ENCODE data around the gene TXNIP.

TXNIP gene

GRCh38 chr1:145985129-145985501 is 11.3 kb downstream of the TXNIP start:
- Histone ChIP-seq H3K4me1 (peaks cover 3% of the 10 kb centered on the region; the same call in 1 of the 2 replicates), H3K27me3 (no peaks in the 10 kb centered on the region)
- TF ChIP-seq, protein P1, sequence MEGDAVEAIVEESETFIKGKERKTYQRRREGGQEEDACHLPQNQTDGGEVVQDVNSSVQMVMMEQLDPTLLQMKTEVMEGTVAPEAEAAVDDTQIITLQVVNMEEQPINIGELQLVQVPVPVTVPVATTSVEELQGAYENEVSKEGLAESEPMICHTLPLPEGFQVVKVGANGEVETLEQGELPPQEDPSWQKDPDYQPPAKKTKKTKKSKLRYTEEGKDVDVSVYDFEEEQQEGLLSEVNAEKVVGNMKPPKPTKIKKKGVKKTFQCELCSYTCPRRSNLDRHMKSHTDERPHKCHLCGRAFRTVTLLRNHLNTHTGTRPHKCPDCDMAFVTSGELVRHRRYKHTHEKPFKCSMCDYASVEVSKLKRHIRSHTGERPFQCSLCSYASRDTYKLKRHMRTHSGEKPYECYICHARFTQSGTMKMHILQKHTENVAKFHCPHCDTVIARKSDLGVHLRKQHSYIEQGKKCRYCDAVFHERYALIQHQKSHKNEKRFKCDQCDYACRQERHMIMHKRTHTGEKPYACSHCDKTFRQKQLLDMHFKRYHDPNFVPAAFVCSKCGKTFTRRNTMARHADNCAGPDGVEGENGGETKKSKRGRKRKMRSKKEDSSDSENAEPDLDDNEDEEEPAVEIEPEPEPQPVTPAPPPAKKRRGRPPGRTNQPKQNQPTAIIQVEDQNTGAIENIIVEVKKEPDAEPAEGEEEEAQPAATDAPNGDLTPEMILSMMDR (IDR thresholded peaks at IDR 0.05; ENCODE audit: low read depth, low read length): no peak

DNA sequence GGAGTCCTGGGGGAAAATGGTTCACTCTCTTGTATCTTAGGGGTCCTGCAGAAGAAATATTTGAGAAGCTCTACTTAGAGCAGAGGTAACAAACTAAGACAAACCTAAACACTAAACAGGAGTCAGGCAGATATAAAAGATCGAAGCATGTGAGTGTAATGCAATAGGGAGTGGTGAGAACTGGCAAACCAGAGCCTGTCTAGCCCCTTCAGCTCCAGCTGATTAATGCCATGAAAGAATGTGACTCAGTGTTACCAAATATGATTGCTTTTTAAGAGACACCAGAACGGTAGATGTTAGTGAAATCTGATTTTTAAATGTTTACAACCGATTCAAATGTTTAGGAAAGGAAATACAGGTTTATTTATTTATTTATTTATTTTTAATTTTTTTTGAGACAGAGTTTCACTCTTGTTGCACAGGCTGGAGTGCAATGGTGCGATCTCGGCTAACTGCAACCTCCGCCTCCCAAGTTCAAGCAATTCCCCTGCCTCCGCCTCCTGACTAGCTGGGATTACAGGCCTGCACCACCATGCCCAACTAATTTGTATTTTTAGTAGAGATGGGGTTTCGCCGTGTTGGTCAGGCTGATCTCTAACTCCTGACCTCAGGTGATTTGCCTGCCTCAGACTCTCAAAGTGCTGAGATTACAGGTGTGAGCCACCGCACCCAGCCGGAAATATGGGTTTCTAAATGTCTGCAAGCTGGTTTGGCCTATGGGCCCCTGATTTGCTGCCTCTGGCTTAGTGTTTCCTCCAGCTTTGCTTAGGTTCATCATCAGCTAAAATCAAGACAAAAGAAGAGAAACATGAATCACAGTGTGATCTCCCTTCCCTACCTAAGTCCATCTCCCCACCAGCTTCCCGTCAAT is 12.2 kb downstream of the TXNIP start:
- Histone ChIP-seq H3K4me1 (peaks cover 9% of the 10 kb centered on the region), H3K27me3 (no peaks in the 10 kb centered on the region), H3K9me3 (no peaks in the 10 kb centered on the region), H3K36me3 (no peaks in the 10 kb centered on the region), H3K4me3 (ENCODE audit: low read depth, low read length) (no peak overlapping the region)
- DNase-seq: no peak
- TF ChIP-seq, protein P1 (IDR thresholded peaks at IDR 0.05; ENCODE audit: low read depth, low read length): no peak

More at GRCh38 chr1:145985129-145985501, 11.3 kb downstream of the TXNIP start:
- no peaks in the 10 kb centered on the region for H3K36me3 ChIP-seq
- DNase-seq: no peak
- no peaks in the 10 kb centered on the region for H3K9me3 ChIP-seq
- H3K4me3 ChIP-seq (ENCODE audit: low read depth, low read length): no peak overlapping the region

DNA sequence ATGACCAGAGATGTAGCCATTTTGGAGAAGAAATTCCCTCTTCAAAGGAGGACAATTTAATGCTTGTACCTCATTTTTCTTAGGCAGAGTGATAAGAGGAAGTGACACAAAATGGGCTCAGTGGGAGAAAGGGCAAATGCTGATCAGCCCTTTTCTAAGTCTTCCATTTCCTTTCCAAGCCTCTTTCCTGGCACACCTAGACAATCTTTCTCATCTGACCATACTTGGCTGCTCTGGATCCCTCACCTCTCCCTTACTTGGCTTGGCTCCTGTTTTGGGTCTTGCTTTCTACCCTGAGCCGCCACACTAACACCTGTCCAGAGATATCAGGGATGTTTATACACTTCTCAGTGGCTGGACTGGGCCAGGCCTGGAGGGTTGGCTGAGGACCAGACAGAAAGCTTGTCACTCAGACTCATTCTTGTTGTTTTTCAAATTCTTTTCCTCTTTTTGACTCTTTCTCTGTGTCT is 13.1 kb downstream of the TXNIP start:
- no peaks in the 10 kb centered on the region for H3K9me3 ChIP-seq
- no peaks in the 10 kb centered on the region for H3K27me3 ChIP-seq
- TF ChIP-seq, protein P1 (IDR thresholded peaks at IDR 0.05; ENCODE audit: low read depth, low read length): no peak
- H3K36me3 ChIP-seq: no peaks in the 10 kb centered on the region
- peaks cover 18% of the 10 kb centered on the region for H3K4me1 ChIP-seq
- no peak for DNase-seq
- no peak overlapping the region for H3K4me3 ChIP-seq (ENCODE audit: low read depth, low read length)

DNA sequence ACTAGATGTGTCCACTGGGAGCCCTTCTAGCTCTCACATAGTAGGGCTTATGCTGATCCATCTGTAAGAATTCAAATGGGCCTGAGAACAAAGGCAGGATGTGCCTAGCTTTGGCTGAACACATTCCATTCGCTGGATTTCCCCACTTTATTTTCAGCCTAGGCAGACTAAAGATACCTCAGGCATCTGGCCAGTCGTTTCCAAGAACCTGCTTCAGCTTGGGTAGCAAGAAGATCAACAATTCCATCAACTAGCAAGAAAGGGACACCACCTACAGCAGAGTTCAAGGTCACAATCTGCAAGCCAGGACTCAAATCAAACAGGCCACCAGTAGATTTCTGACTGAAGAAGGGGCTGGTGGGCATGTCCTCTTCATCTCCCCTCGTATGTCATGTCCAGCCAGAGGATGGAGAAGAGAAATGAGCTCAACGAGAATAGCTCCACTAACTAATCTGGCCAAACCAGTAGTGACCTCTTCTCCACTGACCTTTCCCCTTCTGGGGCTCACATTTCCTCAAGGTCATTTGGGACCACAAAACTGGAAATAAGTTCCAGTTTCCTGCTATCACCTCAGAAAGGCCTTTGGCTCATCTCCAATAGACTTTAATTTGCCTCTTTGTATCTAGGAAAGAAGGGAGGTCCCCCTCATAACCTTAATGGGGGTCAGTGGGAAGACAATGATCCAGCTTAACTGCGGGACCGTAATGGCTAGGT is 14.2 kb downstream of the TXNIP start:
- H3K9me3 ChIP-seq: no peaks in the 10 kb centered on the region
- H3K27me3 ChIP-seq: no peaks in the 10 kb centered on the region
- no peak overlapping the region for H3K4me3 ChIP-seq (ENCODE audit: low read depth, low read length)
- H3K4me1 ChIP-seq: peaks cover 25% of the 10 kb centered on the region
- DNase-seq: no peak
- no peaks in the 10 kb centered on the region for H3K36me3 ChIP-seq
- TF ChIP-seq, protein P1 (IDR thresholded peaks at IDR 0.05; ENCODE audit: low read depth, low read length): no peak

DNA sequence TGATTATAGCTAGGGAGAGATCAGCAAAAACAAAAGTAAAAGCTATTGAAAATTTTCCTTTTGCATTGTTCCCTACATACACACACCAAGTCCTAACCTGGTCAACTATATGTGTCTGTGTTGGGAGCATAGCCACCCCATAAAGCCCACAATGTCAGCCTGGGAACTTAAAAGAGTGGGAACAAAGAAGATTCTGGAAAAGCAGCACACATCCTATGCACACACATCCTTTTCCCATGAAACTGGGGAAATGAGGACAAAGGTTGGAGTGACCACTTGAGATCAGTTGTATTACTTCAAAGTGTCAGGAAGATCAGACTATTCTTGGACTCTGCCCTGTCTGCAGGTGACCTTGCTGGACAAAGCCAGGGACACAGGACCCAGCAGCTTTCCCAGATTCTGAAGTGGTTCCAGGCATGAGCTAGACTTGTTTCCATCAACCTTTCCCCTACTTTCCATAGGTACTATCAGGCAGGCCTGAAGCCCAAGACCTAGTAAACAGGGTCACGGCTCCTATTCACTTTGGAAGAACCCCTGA is 15.9 kb downstream of the TXNIP start:
- no peaks in the 10 kb centered on the region for H3K9me3 ChIP-seq
- TF ChIP-seq, protein P1 (IDR thresholded peaks at IDR 0.05; ENCODE audit: low read depth, low read length): no peak
- peaks cover 22% of the 10 kb centered on the region for H3K4me1 ChIP-seq
- DNase-seq: no peak
- H3K27me3 ChIP-seq: no peaks in the 10 kb centered on the region
- H3K36me3 ChIP-seq: no peaks in the 10 kb centered on the region
- H3K4me3 ChIP-seq (ENCODE audit: low read depth, low read length): no peak overlapping the region

Data from BE2C (cell line).